Esophagus muscularis mucosa (tissue), 3 donors: ENCODE measurements around the gene PARN.

Experiments used
- CTCF ChIP-seq, 3 experiments: fragments of 200-600 bp in 2 of 3; fragments of 450-650 bp in 1 of 3; sonication (generic) in 2 of 3; IDR thresholded peaks; one replicate each; pipeline ENCODE4 v1.5.1; 2017 to 2019; ENCODE audit warnings: antibody characterized with exemption in 3 of 3, mild to moderate bottlenecking in 2 of 3, moderate library complexity in 1 of 3
- POLR2AphosphoS5 ChIP-seq, 2 donors: sonication (generic); formaldehyde crosslinking; IDR thresholded peaks; one replicate each; pipeline ENCODE4 v1.6.1; 2017; ENCODE audit warnings: antibody characterized with exemption in 2 of 2

GRCh38 chr16:14641206-14641605, 11.1 kb upstream of the PARN start:
- TF ChIP-seq CTCF (IDR thresholded peaks at IDR 0.05) (no peak), POLR2AphosphoS5 (IDR thresholded peaks at IDR 0.05) (no peak)
